Caco-2 (cell line): Measurements from ENCODE around the gene CBFB. TPM values are rescaled to one million over a fixed set of nuclear protein-coding genes. Genes with fewer than 3 reads are reported as not detected.

Source experiments
- BruUV-seq: library from RNA; stranded (reverse); fragments of 400-500 nt; replicated peaks from 2 replicates; lab custom pipeline; 2021; lab: Mats Ljungman, UMichigan
- CTCF ChIA-PET: fragments of 300-600 bp; sonication (Branson Sonifier 250); formaldehyde crosslinking; loops from one replicate; lab custom pipeline; 2022; ENCODE audit warnings: antibody characterized with exemption; lab: Charles Lee
- POLR2A ChIA-PET: fragments of 300-600 bp; sonication (Branson Sonifier 250); formaldehyde crosslinking; loops from one replicate; lab custom pipeline; 2022; ENCODE audit warnings: antibody characterized with exemption; lab: Charles Lee
- DNase-seq, 2 experiments: peaks; one replicate each; pipeline versions ENCODE4 v3.0.0 to v3.0.0-alpha.2; 2020 to 2022
- H3K27me3 ChIP-seq: replicated peaks from 2 replicates; pipeline ENCODE4 v1.6.0; 2011; ENCODE audit warnings: low read length; ENCODE audit not compliant: control insufficient read depth, insufficient read depth
- H3K36me3 ChIP-seq: 2 replicates; pipeline ENCODE4 v1.5.1; 2011; ENCODE audit warnings: low read length; ENCODE audit not compliant: control insufficient read depth, insufficient read depth
- H3K4me1 ChIP-seq: fragments of 250-450 bp; sonication (Bioruptor Pico); 2 replicates; pipeline ENCODE4 v1.5.1; 2020; ENCODE audit warnings: mild to moderate bottlenecking
- H3K4me3 ChIP-seq: 2 replicates; pipeline ENCODE4 v1.5.1; 2011; ENCODE audit warnings: low read depth, mild to moderate bottlenecking, control low read depth, low read length
- H3K9me3 ChIP-seq: fragments of 250-450 bp; sonication (Bioruptor Pico); 2 replicates; pipeline ENCODE4 v1.5.1; 2020; ENCODE audit warnings: mild to moderate bottlenecking, moderate library complexity
- H3K27ac Mint-ChIP-seq: one replicate; pipeline ENCODE4 v1.8.0; 2022; ENCODE audit warnings: mixed read lengths; ENCODE audit not compliant: unreplicated experiment
- H3K27me3 Mint-ChIP-seq: one replicate; pipeline ENCODE4 v1.8.0; 2022; ENCODE audit warnings: mixed read lengths; ENCODE audit not compliant: insufficient read depth, unreplicated experiment
- H3K36me3 Mint-ChIP-seq: one replicate; pipeline ENCODE4 v1.8.0; 2022; ENCODE audit warnings: mild to moderate bottlenecking, mixed read lengths; ENCODE audit not compliant: insufficient read depth, unreplicated experiment
- H3K4me1 Mint-ChIP-seq: one replicate; pipeline ENCODE4 v1.8.0; 2022; ENCODE audit warnings: low read depth, mixed read lengths; ENCODE audit not compliant: unreplicated experiment
- H3K4me3 Mint-ChIP-seq: one replicate; pipeline ENCODE4 v1.8.0; 2022; ENCODE audit warnings: mild to moderate bottlenecking, moderate library complexity, mixed read lengths; ENCODE audit not compliant: unreplicated experiment
- H3K9me3 Mint-ChIP-seq: one replicate; pipeline ENCODE4 v1.8.0; 2022; ENCODE audit warnings: mixed read lengths; ENCODE audit not compliant: unreplicated experiment
- intact Hi-C: fragments of 100-400 bp; cut with micrococcal nuclease; formaldehyde crosslinking; loops from one replicate; pipeline ENCODE4 v1.10.0; 2022; ENCODE audit not compliant: unreplicated experiment
- total RNA-seq: library from RNA; stranded (reverse); gene quantifications from 2 replicates; pipeline ENCODE4 v1.2.3, GENCODE V29; 2022
- TF ChIP-seq, protein P1 (sequence below), 2 experiments: fragments of 200-600 bp in 1 of 2; IDR thresholded peaks; 1 replicate in 1 of 2; 2 replicates in 1 of 2; pipeline versions ENCODE4 v1.5.1 to v1.8.0; 2011 to 2022; ENCODE audit warnings: antibody characterized with exemption in 1 of 2, control low read depth in 1 of 2, inconsistent platforms in 1 of 2, low read depth in 1 of 2, low read length in 1 of 2, mild to moderate bottlenecking in 1 of 2, moderate library complexity in 1 of 2; ENCODE audit not compliant: insufficient read depth in 1 of 2, severe bottlenecking in 1 of 2, unreplicated experiment in 1 of 2

Gene CBFB
- total RNA-seq, 1 experiment from 2014 or later, result 102 TPM

DNA sequence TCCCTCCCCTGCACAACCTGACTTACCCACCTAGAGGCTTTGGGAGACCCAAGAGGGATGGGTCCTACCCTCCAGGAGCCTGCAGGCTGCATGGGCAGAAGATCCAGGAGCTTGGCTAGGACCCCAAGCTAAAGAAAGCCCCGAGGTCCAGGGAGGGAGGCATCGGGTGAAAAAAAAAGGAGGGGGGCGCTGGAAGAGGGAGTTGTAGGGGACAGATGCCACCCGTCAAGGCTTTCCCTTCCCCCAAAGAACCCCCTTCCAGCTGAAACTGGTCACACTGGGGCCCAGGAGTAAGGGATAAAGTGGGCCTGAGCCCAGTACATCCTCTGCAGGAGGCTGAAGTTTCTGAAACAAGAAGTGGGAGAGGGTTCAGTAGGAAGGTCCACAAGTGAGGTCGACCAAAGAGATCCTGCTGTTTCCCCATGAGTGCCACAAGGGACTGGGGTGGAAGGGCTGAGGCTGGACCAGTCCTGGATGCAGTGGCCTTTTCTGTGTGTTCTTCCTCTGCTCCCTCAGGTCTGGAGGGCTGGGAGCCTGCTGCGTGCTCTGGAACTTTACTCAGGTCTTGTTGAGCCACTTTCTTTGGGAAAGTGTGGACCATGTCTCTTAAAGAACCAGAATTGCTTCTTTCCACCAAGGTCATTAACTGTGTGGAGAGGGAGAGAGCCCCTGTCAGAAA lies 14.2 kb upstream of the CBFB start:
- no peaks in the 10 kb centered on the region for H3K36me3 ChIP-seq
- H3K4me3 Mint-ChIP-seq, result peak overlapping the region; percentile 54
- no TSS peak for BruUV-seq
- ChIA-PET CTCF (interaction anchor here (0.9 to 1.4 kb wide), 4 partner anchors 136 to 146 kb away, joined by 3 to 5 read pairs (median 4); partner anchors contain the start of genes B3GNT9, FBXL8 and TRADD), POLR2A (no interaction called here)
- H3K4me1 ChIP-seq, result peaks cover 9% of the 10 kb centered on the region; the same call in 1 of the 2 replicates
- no peaks in the 10 kb centered on the region for H3K27me3 ChIP-seq
- no peaks in the 10 kb centered on the region for H3K27me3 Mint-ChIP-seq
- H3K9me3 ChIP-seq, result no peaks in the 10 kb centered on the region
- intact Hi-C loops, result loop anchor here (1.0 to 2.0 kb wide), 4 partner anchors 37 to 169 kb away; partner anchors contain the start of gene MATCAP1
- no peaks in the 10 kb centered on the region for H3K4me1 Mint-ChIP-seq
- H3K27ac Mint-ChIP-seq, result no peak overlapping the region
- peak overlapping the region; percentile 31 for H3K4me3 ChIP-seq
- no peaks in the 10 kb centered on the region for H3K36me3 Mint-ChIP-seq
- DNase-seq, result peak in 1 of 2 experiments; percentile 29
- no peaks in the 10 kb centered on the region for H3K9me3 Mint-ChIP-seq
- TF ChIP-seq, protein P1, sequence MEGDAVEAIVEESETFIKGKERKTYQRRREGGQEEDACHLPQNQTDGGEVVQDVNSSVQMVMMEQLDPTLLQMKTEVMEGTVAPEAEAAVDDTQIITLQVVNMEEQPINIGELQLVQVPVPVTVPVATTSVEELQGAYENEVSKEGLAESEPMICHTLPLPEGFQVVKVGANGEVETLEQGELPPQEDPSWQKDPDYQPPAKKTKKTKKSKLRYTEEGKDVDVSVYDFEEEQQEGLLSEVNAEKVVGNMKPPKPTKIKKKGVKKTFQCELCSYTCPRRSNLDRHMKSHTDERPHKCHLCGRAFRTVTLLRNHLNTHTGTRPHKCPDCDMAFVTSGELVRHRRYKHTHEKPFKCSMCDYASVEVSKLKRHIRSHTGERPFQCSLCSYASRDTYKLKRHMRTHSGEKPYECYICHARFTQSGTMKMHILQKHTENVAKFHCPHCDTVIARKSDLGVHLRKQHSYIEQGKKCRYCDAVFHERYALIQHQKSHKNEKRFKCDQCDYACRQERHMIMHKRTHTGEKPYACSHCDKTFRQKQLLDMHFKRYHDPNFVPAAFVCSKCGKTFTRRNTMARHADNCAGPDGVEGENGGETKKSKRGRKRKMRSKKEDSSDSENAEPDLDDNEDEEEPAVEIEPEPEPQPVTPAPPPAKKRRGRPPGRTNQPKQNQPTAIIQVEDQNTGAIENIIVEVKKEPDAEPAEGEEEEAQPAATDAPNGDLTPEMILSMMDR (IDR thresholded peaks at IDR 0.05; ENCODE audit: insufficient read depth in 1 of 2, low read depth in 1 of 2, low read length in 1 of 2, severe bottlenecking in 1 of 2, unreplicated experiment in 1 of 2), result no peak

- Mint-ChIP-seq H3K27ac (no peak overlapping the region), H3K4me3 (no peak overlapping the region), H3K9me3 (no peaks in the 10 kb centered on the region), H3K27me3 (no peaks in the 10 kb centered on the region), H3K36me3 (no peaks in the 10 kb centered on the region), H3K4me1 (no peaks in the 10 kb centered on the region)
- POLR2A ChIA-PET, result no interaction called here
- Histone ChIP-seq H3K9me3 (no peaks in the 10 kb centered on the region), H3K4me3 (no peak overlapping the region), H3K36me3 (no peaks in the 10 kb centered on the region), H3K27me3 (no peaks in the 10 kb centered on the region), H3K4me1 (peaks cover 9% of the 10 kb centered on the region; the same call in 1 of the 2 replicates)
- intact Hi-C loops, result loop anchor here (1.0 to 2.0 kb wide), 4 partner anchors 38 to 168 kb away; partner anchors contain the start of gene MATCAP1
- TF ChIP-seq, protein P1 (IDR thresholded peaks at IDR 0.05; ENCODE audit: insufficient read depth in 1 of 2, low read depth in 1 of 2, low read length in 1 of 2, severe bottlenecking in 1 of 2, unreplicated experiment in 1 of 2), result peak; percentile 32 to 45
- peak; percentile 48 to 51 for DNase-seq
- CTCF ChIA-PET, result interaction anchor here (1.2 kb wide), 1 partner anchor 62 kb away, joined by 3 read pairs; no protein-coding TSS in a partner anchor
- no TSS peak for BruUV-seq
These were observed 13.6 kb upstream of the CBFB start for GRCh38 chr16:67015313-67015731.

GRCh38 chr16:67016143-67016542 lies 12.8 kb upstream of the CBFB start:
- no peaks in the 10 kb centered on the region for H3K9me3 Mint-ChIP-seq
- Histone ChIP-seq H3K27me3 (no peaks in the 10 kb centered on the region), H3K36me3 (no peaks in the 10 kb centered on the region), H3K4me3 (no peak overlapping the region), H3K4me1 (peaks cover 9% of the 10 kb centered on the region; the same call in 1 of the 2 replicates), H3K9me3 (no peaks in the 10 kb centered on the region)
- DNase-seq, result peak in 1 of 2 experiments; percentile 26
- TF ChIP-seq, protein P1 (IDR thresholded peaks at IDR 0.05; ENCODE audit: insufficient read depth in 1 of 2, low read depth in 1 of 2, low read length in 1 of 2, severe bottlenecking in 1 of 2, unreplicated experiment in 1 of 2), result no peak
- ChIA-PET CTCF (interaction anchor here (0.7 to 1.2 kb wide), 2 partner anchors 62 to 139 kb away, joined by 3 read pairs; no protein-coding TSS in a partner anchor), POLR2A (no interaction called here)
- no peaks in the 10 kb centered on the region for H3K27me3 Mint-ChIP-seq
- H3K4me1 Mint-ChIP-seq, result peaks cover 7% of the 10 kb centered on the region
- no peak overlapping the region for H3K4me3 Mint-ChIP-seq
- H3K36me3 Mint-ChIP-seq, result no peaks in the 10 kb centered on the region
- BruUV-seq, result no TSS peak
- no peak overlapping the region for H3K27ac Mint-ChIP-seq
- intact Hi-C loops, result no loop called here
